HUDEP-2 (cell line): ENCODE data around the gene KCTD20.

Experiments
- DNase-seq, 76 experiments: peaks; one replicate each; lab custom pipeline; 2025; ENCODE audit not compliant: unreplicated experiment in 76 of 76; lab: John Stamatoyannopoulos, UW

Gene KCTD20

DNA sequence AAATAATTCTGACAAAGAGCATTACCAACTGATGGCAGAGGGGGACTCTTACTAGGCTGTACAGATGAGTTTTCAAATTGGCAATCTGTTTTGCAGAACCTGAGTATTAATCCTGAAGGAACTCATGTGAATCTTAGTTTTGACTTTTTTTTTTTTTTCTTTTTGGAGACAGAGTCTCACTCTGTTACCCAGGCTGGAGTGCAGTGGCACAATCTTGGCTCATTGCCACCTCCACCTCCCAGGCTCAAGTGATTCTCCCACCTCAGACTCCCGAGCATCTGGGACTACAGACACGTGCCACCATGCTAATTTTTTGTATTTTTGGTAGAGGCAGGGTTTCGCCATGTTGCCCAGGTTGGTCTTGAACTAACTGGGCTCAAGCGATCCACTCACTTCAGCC is 49.3 kb downstream of the KCTD20 start:
- DNase-seq, result no peak

GRCh38 chr6:36492621-36493020 is 49.8 kb downstream of the KCTD20 start:
- DNase-seq, result no peak

GRCh38 chr6:36493319-36493718 is 50.5 kb downstream of the KCTD20 start:
- no peak for DNase-seq

DNA sequence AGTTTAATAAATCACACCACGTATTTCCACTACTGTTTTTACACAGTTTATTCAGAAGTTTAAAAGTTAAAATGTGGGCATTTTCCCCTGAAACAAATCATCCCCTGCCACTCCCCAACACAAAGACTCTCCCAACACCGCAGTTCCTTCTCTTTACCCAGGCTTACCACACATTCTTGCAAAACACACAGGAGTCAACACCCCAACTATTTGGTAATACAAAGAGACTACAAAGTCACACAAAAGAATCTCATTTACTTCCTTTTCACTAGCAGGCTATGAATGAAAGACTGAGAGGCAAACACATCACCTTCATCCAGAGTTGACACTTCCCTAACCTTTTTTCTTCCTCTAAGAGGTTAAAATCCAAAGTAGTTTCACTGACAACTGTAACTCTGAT is 51.1 kb downstream of the KCTD20 start:
- DNase-seq, result no peak

GRCh38 chr6:36495086-36495485 is 52.3 kb downstream of the KCTD20 start:
- no peak for DNase-seq

GRCh38 chr6:36499918-36500317 is 57.1 kb downstream of the KCTD20 start:
- no peak for DNase-seq

GRCh38 chr6:36501686-36502085 is 58.9 kb downstream of the KCTD20 start:
- no peak for DNase-seq

- no peak for DNase-seq
Observed at GRCh38 chr6:36504181-36504580, 61.4 kb downstream of the KCTD20 start.

GRCh38 chr6:36504982-36505381 is 62.2 kb downstream of the KCTD20 start:
- DNase-seq, result no peak

- no peak for DNase-seq
Observed at GRCh38 chr6:36505744-36506534, 63.1 kb downstream of the KCTD20 start.

DNA sequence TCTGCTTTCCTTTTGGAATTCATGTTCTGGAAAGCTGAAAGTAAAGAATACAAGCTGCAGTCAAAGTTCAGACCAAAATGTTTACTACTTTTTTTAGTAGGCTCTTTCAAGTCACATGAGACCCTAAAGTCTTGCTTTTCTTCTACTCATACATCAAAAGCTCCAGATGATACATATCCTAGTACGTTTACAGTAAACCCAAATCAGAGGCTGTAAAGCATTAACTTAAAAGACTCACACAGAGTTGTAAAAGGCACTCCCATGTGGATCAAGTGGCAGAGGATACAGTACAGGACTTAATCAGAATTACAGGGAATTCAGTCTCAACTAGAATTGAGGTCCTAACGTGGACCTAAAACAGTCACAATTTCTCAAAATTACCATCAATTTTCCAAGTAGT is 63.8 kb downstream of the KCTD20 start:
- DNase-seq, result no peak

- no peak for DNase-seq
Observed at GRCh38 chr6:36508532-36508931, 65.7 kb downstream of the KCTD20 start.

GRCh38 chr6:36510365-36510764 is 67.6 kb downstream of the KCTD20 start:
- no peak for DNase-seq

GRCh38 chr6:36514554-36515456 is 72.0 kb downstream of the KCTD20 start:
- DNase-seq, result no peak

DNA sequence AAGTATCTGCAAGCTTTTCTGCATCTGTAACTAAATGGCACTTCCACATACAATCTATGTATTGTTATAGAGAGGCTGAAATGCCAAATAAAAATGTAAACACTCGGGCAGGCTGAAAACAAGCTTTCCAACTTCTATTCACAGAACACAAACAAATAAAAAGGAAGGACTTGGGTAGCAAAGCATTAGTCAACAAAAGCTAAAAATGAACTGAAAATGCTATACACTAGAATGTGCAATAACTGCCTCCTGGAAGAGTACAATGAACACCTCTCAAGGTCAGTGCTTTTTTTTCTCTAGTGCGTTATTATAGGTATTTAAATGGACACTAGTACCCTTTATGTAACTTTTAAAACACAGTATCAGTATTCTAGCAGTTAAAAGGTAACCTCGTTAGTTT is 73.0 kb downstream of the KCTD20 start:
- DNase-seq, result no peak

DNA sequence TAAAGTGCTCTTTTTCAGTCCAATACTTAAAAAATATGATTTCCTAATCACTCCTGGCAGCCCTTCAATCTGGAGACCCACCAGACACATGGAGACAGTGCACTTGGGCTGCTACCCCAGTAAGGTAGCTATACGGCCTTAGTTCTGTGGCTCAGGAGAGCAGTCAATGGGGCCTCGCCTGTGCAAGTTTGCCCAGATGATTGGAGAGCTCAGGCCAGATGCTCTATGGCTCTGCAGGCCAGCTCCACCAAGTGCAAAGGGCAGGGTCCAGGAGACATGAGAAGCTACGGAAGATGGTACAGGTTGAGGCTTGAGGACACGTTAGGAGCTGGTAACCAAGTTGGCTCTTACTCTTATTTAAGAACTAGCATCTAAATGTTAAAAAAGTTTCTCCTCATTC is 73.8 kb downstream of the KCTD20 start:
- DNase-seq, result no peak

DNA sequence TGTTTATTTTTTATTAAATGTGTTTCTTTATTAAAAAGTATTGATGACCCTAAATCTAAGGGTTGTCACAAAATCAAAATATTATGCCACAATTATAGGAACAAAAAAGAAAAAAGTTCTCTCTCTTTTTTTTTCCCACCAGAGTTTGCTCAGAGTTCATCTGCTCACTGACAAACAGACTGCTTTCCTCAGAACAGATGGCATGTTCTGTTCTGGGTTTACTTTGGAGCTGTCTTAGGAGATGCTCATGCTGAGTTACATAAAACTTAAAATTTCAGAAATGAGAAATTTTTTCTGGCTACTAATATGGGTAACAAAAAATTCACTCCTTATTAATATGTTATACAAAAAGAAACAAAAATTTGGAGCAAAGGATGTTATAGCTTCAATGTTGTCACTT is 74.2 kb downstream of the KCTD20 start:
- no peak for DNase-seq

GRCh38 chr6:36517408-36517807 is 74.6 kb downstream of the KCTD20 start:
- no peak for DNase-seq

- no peak for DNase-seq
Observed at GRCh38 chr6:36519352-36519751, 76.6 kb downstream of the KCTD20 start.

- no peak for DNase-seq
Observed at GRCh38 chr6:36523451-36523850, 80.7 kb downstream of the KCTD20 start.

- DNase-seq, result no peak
Observed at GRCh38 chr6:36523936-36524499, 81.2 kb downstream of the KCTD20 start.

GRCh38 chr6:36524871-36525270 is 82.1 kb downstream of the KCTD20 start:
- no peak for DNase-seq
